GM12878 (cell line): Measurements from ENCODE around the gene BORCS5. TPM values are rescaled to one million over a fixed set of nuclear protein-coding genes. Genes with fewer than 3 reads are reported as not detected.

ENCODE experiments used
- ATAC-seq: fragments of 200-7000 bp; cut with Tn5 transposase; 3 replicates; pipeline ENCODE4 v1.9.1; 2020; ENCODE audit warnings: mild to moderate bottlenecking, moderate library complexity
- BruUV-seq: library from RNA; stranded (reverse); fragments of 400-500 nt; replicated peaks from 2 replicates; lab custom pipeline; 2021; lab: Mats Ljungman, UMichigan
- CTCF ChIA-PET: fragments of 300-600 bp; sonication (Branson Sonifier 250); formaldehyde crosslinking; extraction: SDS; loops from one replicate; lab custom pipeline; 2021; ENCODE audit warnings: inconsistent platforms; lab: Yijun Ruan, JAX
- POLR2A ChIA-PET: fragments of 350-600 bp; formaldehyde crosslinking; extraction: SDS; loops from one replicate; lab custom pipeline; 2021; ENCODE audit warnings: inconsistent platforms; lab: Charles Lee
- RAD21 ChIA-PET: fragments of 300-600 bp; sonication (Branson Sonifier 250); formaldehyde crosslinking; loops from one replicate; lab custom pipeline; 2023; ENCODE audit warnings: antibody characterized with exemption; ENCODE audit not compliant: unreplicated experiment; lab: Charles Lee
- SMC1A ChIA-PET: fragments of 300-600 bp; sonication (Branson Sonifier 250); formaldehyde crosslinking; loops from one replicate; lab custom pipeline; 2023; ENCODE audit not compliant: unreplicated experiment, uncharacterized antibody; lab: Charles Lee
- DNase-seq: peaks from one replicate; pipeline ENCODE4 v3.0.0-alpha.2; 2011; ENCODE audit warnings: low read depth, low spot score
- FAIRE-seq: peaks from 3 replicates; lab custom pipeline; 2011; peaks lifted over from hg19 to GRCh38; lab: Jason Lieb, UNC
- H2AFZ ChIP-seq: 2 replicates; pipeline ENCODE4 v1.6.0; 2011; ENCODE audit warnings: low read depth, low read length, control low read depth; ENCODE audit not compliant: control insufficient read depth
- H3K27ac ChIP-seq: 2 replicates; pipeline ENCODE4 v1.5.1; 2011; ENCODE audit warnings: control low read depth; ENCODE audit not compliant: control insufficient read depth, insufficient read depth
- H3K27me3 ChIP-seq, 2 experiments: replicated peaks in 1 of 2; 2 replicates each; pipeline versions ENCODE4 v1.6.0 to v1.6.1; 2011; ENCODE audit warnings: low read length in 1 of 2; ENCODE audit not compliant: control insufficient read depth in 2 of 2, insufficient read depth in 2 of 2
- H3K36me3 ChIP-seq, 2 experiments: 2 replicates each; pipeline ENCODE4 v1.5.1; 2011; ENCODE audit warnings: low read length in 1 of 2; ENCODE audit not compliant: control insufficient read depth in 2 of 2, insufficient read depth in 2 of 2
- H3K4me1 ChIP-seq: 2 replicates; pipeline ENCODE4 v1.6.1; 2011; ENCODE audit warnings: mild to moderate bottlenecking, low read length, moderate library complexity, mixed read lengths; ENCODE audit not compliant: control insufficient read depth, insufficient read depth
- H3K4me2 ChIP-seq: 2 replicates; pipeline ENCODE4 v1.6.0; 2011; ENCODE audit warnings: control low read depth; ENCODE audit not compliant: control insufficient read depth, insufficient read depth
- H3K4me3 ChIP-seq: fragments of 200-600 bp; sonication (generic); 2 replicates; pipeline ENCODE4 v1.5.1; 2016
- H3K79me2 ChIP-seq: 2 replicates; pipeline ENCODE4 v1.6.0; 2011; ENCODE audit warnings: low read length; ENCODE audit not compliant: control insufficient read depth, insufficient read depth
- H3K9ac ChIP-seq: 2 replicates; pipeline ENCODE4 v1.8.0; 2011; ENCODE audit warnings: low read length, control low read depth, mixed read lengths; ENCODE audit not compliant: control insufficient read depth, insufficient read depth
- H3K9me3 ChIP-seq: replicated peaks from 3 replicates; pipeline ENCODE4 v1.5.1; 2011; ENCODE audit warnings: mild to moderate bottlenecking, low read length; ENCODE audit not compliant: control insufficient read depth, insufficient read depth
- H4K20me1 ChIP-seq: 2 replicates; pipeline ENCODE4 v1.6.0; 2011; ENCODE audit not compliant: control insufficient read depth, insufficient read depth
- BACH1 ChIP-seq: fragments of 450-650 bp; IDR thresholded peaks from 2 replicates; pipeline ENCODE4 v1.6.1; 2017; ENCODE audit warnings: mild to moderate bottlenecking, borderline replicate concordance
- BMI1 ChIP-seq: fragments of 450-650 bp; IDR thresholded peaks from 2 replicates; pipeline ENCODE4 v1.6.1; 2016; ENCODE audit warnings: mild to moderate bottlenecking, moderate library complexity, borderline replicate concordance
- ETV6 ChIP-seq, 2 experiments: fragments of 450-650 bp in 1 of 2; IDR thresholded peaks in 1 of 2; conservative IDR thresholded peaks in 1 of 2; 2 replicates each; pipeline ENCODE4 v1.6.1; 2014; ENCODE audit warnings: antibody characterized with exemption in 1 of 2, borderline replicate concordance in 1 of 2, low read depth in 1 of 2, mild to moderate bottlenecking in 1 of 2, moderate library complexity in 1 of 2
- HSF1 ChIP-seq: fragments of 150-350 bp; IDR thresholded peaks from 2 replicates; pipeline ENCODE4 v1.6.1; 2014; ENCODE audit warnings: mild to moderate bottlenecking, low read depth, low read length
- JUNB ChIP-seq: IDR thresholded peaks from 2 replicates; pipeline ENCODE4 v1.6.1; 2016; ENCODE audit warnings: antibody characterized with exemption, mild to moderate bottlenecking
- KAT2A ChIP-seq: conservative IDR thresholded peaks from 2 replicates; pipeline ENCODE4 v1.6.1; 2011; ENCODE audit warnings: low read depth, low read length; ENCODE audit not compliant: control insufficient read depth
- MAX ChIP-seq: IDR thresholded peaks from 2 replicates; pipeline ENCODE4 v1.6.1; 2012; ENCODE audit warnings: low read depth, low read length, improper control_type of control experiment
- PML ChIP-seq: IDR thresholded peaks from 2 replicates; pipeline ENCODE4 v1.6.1; 2012; ENCODE audit warnings: low read length, inconsistent platforms
- RBBP5 ChIP-seq: fragments of 200-600 bp; sonication (generic); conservative IDR thresholded peaks from 2 replicates; pipeline ENCODE4 v1.6.1; 2016
- RFX5 ChIP-seq: IDR thresholded peaks from 2 replicates; pipeline ENCODE4 v1.6.1; 2011; ENCODE audit warnings: low read depth, low read length, improper control_type of control experiment
- SIX5 ChIP-seq: IDR thresholded peaks from 2 replicates; pipeline ENCODE4 v1.6.1; 2011; ENCODE audit warnings: mild to moderate bottlenecking, low read depth, low read length, moderate library complexity; ENCODE audit not compliant: severe bottlenecking
- ZNF687 ChIP-seq: fragments of 450-650 bp; IDR thresholded peaks from 2 replicates; pipeline ENCODE4 v1.6.1; 2017; ENCODE audit warnings: mild to moderate bottlenecking, moderate library complexity
- WGBS: methylation state at CpG from one replicate; pipeline ENCODE4 v1.1.6; 2016; ENCODE audit warnings: low lambda C conversion rate; ENCODE audit not compliant: insufficient replicate concordance, insufficient coverage; ENCODE audit errors: missing lambda C conversion rate; 5-methylcytosine and 5-hydroxymethylcytosine counted together
- in situ Hi-C: fragments of 300-500 bp; cut with MboI; formaldehyde crosslinking; loops from 9 replicates; pipeline ENCODE4 v1.14.3; 2018; ENCODE audit warnings: mixed read lengths
- intact Hi-C: fragments of 100-400 bp; cut with micrococcal nuclease; formaldehyde crosslinking; loops from one replicate; pipeline ENCODE4 v1.14.2; 2022; ENCODE audit not compliant: unreplicated experiment
- polyA plus RNA-seq, 11 experiments: library from polyadenylated mRNA; depleted of rRNA in 4 of 11; unstranded in 6 of 11; stranded (reverse) in 5 of 11; fragments of >200 nt; fragmentation: Nextera tagmentation in 4 of 11; fragmentation: Illumina TruSeq in 1 of 11; extraction: Ambion mirVana in 4 of 11; extraction: Trizol in 1 of 11; gene quantifications; 1 replicate in 1 of 11; 2 replicates in 10 of 11; pipeline versions ENCODE4 v1.2.1 to v1.2.3, GENCODE V29; 2011 to 2016; ENCODE audit warnings: inconsistent platforms in 2 of 11, missing spikeins in 2 of 11, low read depth in 1 of 11
- total RNA-seq, 4 experiments: library from RNA; depleted of rRNA in 3 of 4; stranded (reverse); fragments of >200 nt in 3 of 4; fragmentation: Illumina TruSeq in 1 of 4; extraction: Trizol in 1 of 4; gene quantifications; 2 replicates each; pipeline versions ENCODE4 v1.2.1 to v1.2.3, GENCODE V29; 2013 to 2021

Gene BORCS5
- total and polyA plus RNA-seq, 10 of the 15 experiments (the other 5 are each of a cell fraction or from before 2014, with no cell fraction given) = 1.4 to 39.7 (median 16.1) TPM

GRCh38 chr12:12510141-12510540 is 153.3 kb downstream of the BORCS5 start:
- ChIA-PET POLR2A (interaction anchor here (1.0 to 2.3 kb wide), 4 partner anchors 9 to 33 kb away, joined by 3 to 9 read pairs (median 4); no protein-coding TSS in a partner anchor), SMC1A (interaction anchor here (1.1 to 4.0 kb wide), 13 partner anchors 9 to 152 kb away, joined by 3 to 16 read pairs (median 5); partner anchors contain the start of gene DUSP16), CTCF (interaction anchor here (0.6 kb wide), 1 partner anchor 148 kb away, joined by 3 read pairs; no protein-coding TSS in a partner anchor), RAD21 (interaction anchor here (1.0 to 1.9 kb wide), 3 partner anchors 45 to 227 kb away, joined by 3 to 8 read pairs (median 4); no protein-coding TSS in a partner anchor)
- no peak for FAIRE-seq
- no peak for DNase-seq
- Histone ChIP-seq H3K27ac (no peak overlapping the region), H2AFZ (no peak overlapping the region), H3K9me3 (no peaks in the 10 kb centered on the region), H3K36me3 (peaks cover 0 to 3% of the 10 kb centered on the region in 2 experiments; a peak in 3 of 4 replicates), H3K4me3 (no peak overlapping the region), H3K79me2 (peaks cover 24% of the 10 kb centered on the region), H3K4me1 (peaks cover 16% of the 10 kb centered on the region), H4K20me1 (no peaks in the 10 kb centered on the region), H3K9ac (no peak overlapping the region), H3K4me2 (no peak overlapping the region), H3K27me3 (no peaks in the 10 kb centered on the region)
- 98% methylated on average over 2 of the region's 2 CpGs for WGBS
- in situ Hi-C loops = no loop called here
- no peak for TF ChIP-seq ETV6 (conservative IDR thresholded peaks at IDR 0.05 in 1 of 2, IDR thresholded peaks at IDR 0.05 in 1 of 2; ENCODE audit: borderline replicate concordance in 1 of 2, low read depth in 1 of 2)
- TF ChIP-seq BACH1 = no peak
- TF ChIP-seq BMI1 = no peak
- TF ChIP-seq RFX5 = no peak
- no peak for TF ChIP-seq RBBP5
- no peak for TF ChIP-seq SIX5
- TF ChIP-seq PML = no peak
- TF ChIP-seq JUNB = no peak
- TF ChIP-seq ZNF687 = no peak
- TF ChIP-seq HSF1 = no peak
- TF ChIP-seq KAT2A = no peak
- no peak for TF ChIP-seq MAX
- intact Hi-C loops = no loop called here
- no TSS peak for BruUV-seq
- no peak for ATAC-seq
